Breast epithelium (tissue), 3 donors: Measurements from ENCODE around the gene EPHA2.
A peak's percentile ranks its signal among the peaks of the same experiment; 100 is the strongest.

ENCODE experiments used
- POLR2A ChIP-seq: fragments of 450-650 bp; IDR thresholded peaks from one replicate; pipeline ENCODE4 v1.6.1; 2016; ENCODE audit warnings: antibody characterized with exemption, mild to moderate bottlenecking, moderate library complexity
- POLR2AphosphoS5 ChIP-seq, 3 donors: sonication (generic); formaldehyde crosslinking; IDR thresholded peaks; one replicate each; pipeline ENCODE4 v1.6.1; 2017; ENCODE audit warnings: antibody characterized with exemption in 3 of 3
- TF ChIP-seq, protein P1 (sequence below), 3 donors: fragments of 450-650 bp; IDR thresholded peaks; one replicate each; pipeline ENCODE4 v1.5.1; 2016 to 2017; ENCODE audit warnings: antibody characterized with exemption in 3 of 3, mild to moderate bottlenecking in 3 of 3, moderate library complexity in 3 of 3

DNA sequence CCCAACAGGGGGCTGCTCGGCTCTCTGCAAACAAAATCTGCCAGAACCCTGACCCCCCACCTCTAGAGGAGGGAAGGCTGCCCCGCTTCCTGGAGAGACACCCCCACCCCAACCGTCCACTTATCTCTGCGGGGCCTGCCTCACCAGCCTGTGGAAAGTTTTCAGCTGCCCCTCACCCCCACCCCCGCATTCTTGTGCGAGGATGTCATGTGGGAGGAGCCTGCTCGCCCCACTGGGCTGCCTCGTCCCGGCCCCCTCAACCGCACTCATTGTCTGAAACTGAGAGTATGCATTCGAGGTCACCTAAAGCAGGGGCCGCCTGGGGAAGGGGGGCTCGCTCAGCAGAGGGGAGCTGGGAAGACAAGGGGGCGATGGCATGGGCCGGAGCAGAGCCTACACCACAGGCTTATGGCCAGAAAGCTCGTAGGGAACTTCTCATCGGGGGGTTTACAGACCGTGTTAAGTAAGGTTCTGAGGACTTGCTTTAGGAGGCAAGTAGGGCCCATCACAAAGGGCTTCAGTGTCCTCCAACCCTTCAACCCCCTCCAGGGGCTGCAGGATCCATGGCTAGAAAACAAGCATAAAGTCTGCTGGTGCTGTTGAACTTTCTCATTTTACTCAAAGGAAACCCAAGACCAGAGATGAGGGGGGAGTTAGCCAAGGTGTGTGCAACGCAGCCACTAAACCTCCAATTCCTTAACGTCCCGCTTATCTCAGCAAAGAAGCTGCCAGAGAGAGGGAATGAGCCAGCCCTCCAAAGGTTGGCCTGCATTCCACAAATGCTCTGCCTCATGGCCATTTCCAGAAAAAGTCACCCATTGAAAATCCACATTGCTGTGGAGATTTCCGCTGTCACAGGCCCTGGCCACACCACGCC lies 9.4 kb downstream of the EPHA2 start:
- TF ChIP-seq, protein P1, sequence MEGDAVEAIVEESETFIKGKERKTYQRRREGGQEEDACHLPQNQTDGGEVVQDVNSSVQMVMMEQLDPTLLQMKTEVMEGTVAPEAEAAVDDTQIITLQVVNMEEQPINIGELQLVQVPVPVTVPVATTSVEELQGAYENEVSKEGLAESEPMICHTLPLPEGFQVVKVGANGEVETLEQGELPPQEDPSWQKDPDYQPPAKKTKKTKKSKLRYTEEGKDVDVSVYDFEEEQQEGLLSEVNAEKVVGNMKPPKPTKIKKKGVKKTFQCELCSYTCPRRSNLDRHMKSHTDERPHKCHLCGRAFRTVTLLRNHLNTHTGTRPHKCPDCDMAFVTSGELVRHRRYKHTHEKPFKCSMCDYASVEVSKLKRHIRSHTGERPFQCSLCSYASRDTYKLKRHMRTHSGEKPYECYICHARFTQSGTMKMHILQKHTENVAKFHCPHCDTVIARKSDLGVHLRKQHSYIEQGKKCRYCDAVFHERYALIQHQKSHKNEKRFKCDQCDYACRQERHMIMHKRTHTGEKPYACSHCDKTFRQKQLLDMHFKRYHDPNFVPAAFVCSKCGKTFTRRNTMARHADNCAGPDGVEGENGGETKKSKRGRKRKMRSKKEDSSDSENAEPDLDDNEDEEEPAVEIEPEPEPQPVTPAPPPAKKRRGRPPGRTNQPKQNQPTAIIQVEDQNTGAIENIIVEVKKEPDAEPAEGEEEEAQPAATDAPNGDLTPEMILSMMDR (IDR thresholded peaks at IDR 0.05), result no peak
- TF ChIP-seq POLR2A, result no peak
- TF ChIP-seq POLR2AphosphoS5 (IDR thresholded peaks at IDR 0.05), result peak in 1 of 3 donors; percentile 26
